K562 (cell line): Measurements from ENCODE around the gene CTSZ. TPM values are rescaled to one million over a fixed set of nuclear protein-coding genes. Genes with fewer than 3 reads are reported as not detected.

Source experiments
- ATAC-seq: fragments of 200-7000 bp; cut with Tn5 transposase; 3 replicates; pipeline ENCODE4 v1.9.1; 2020; ENCODE audit warnings: moderate library complexity
- BruUV-seq: library from RNA; stranded (reverse); fragments of 400-500 nt; replicated peaks from 2 replicates; lab custom pipeline; 2021; lab: Mats Ljungman, UMichigan
- CTCF ChIA-PET: fragments of 300-600 bp; formaldehyde crosslinking; extraction: SDS; loops from one replicate; lab custom pipeline; 2021; ENCODE audit warnings: low intra/inter-chr PET ratio; lab: Yijun Ruan, JAX
- POLR2A ChIA-PET: fragments of 300-600, 350-650 bp; sonication (Branson Sonifier 250); formaldehyde crosslinking; extraction: SDS; loops from one replicate; lab custom pipeline; 2021; ENCODE audit warnings: antibody characterized with exemption, inconsistent platforms; lab: Yijun Ruan, JAX
- DNase-seq, 4 experiments: peaks; one replicate each; pipeline versions ENCODE4 v3.0.0 to v3.0.0-alpha.2; 2011 to 2018; ENCODE audit warnings: low spot score in 3 of 4, mixed read lengths in 3 of 4; ENCODE audit errors: extremely low read depth in 1 of 4
- FAIRE-seq: peaks from 2 replicates; lab custom pipeline; 2011; peaks lifted over from hg19 to GRCh38; lab: Jason Lieb, UNC
- H2AFZ ChIP-seq: 2 replicates; pipeline ENCODE4 v1.6.0; 2011; ENCODE audit warnings: low read depth, low read length, control low read depth, inconsistent platforms
- H3K27ac ChIP-seq: fragments of 200-600 bp; 3 replicates; pipeline ENCODE4 v1.8.0; 2011; ENCODE audit warnings: low read depth, mild to moderate bottlenecking, control low read depth, inconsistent platforms, low read length, moderate library complexity, mixed read lengths; ENCODE audit errors: extremely low read depth
- H3K27me3 ChIP-seq, 2 experiments: fragments of 300-600 bp in 1 of 2; 2 replicates in 1 of 2; 3 replicates in 1 of 2; pipeline versions ENCODE4 v1.6.0 to v1.8.0; 2011; ENCODE audit warnings: inconsistent platforms in 2 of 2, low read length in 2 of 2, mild to moderate bottlenecking in 1 of 2, mixed read lengths in 1 of 2, moderate library complexity in 1 of 2; ENCODE audit not compliant: control insufficient read depth in 2 of 2, insufficient read depth in 2 of 2
- H3K36me3 ChIP-seq: fragments of 300-600 bp; 3 replicates; pipeline ENCODE4 v1.8.0; 2011; ENCODE audit warnings: mild to moderate bottlenecking, low read length, inconsistent platforms; ENCODE audit not compliant: control insufficient read depth, insufficient read depth
- H3K4me1 ChIP-seq, 2 experiments: fragments of 200-600 bp in 1 of 2; replicated peaks in 1 of 2; 2 replicates in 1 of 2; 3 replicates in 1 of 2; pipeline versions ENCODE4 v1.5.1 to v1.8.0; 2011; ENCODE audit warnings: inconsistent platforms in 2 of 2, low read length in 2 of 2, mild to moderate bottlenecking in 1 of 2, mixed read lengths in 1 of 2, moderate library complexity in 1 of 2; ENCODE audit not compliant: control insufficient read depth in 2 of 2, insufficient read depth in 2 of 2
- H3K4me2 ChIP-seq: 2 replicates; pipeline ENCODE4 v1.6.1; 2011; ENCODE audit warnings: low read length, control low read depth, inconsistent platforms, mixed read lengths; ENCODE audit not compliant: insufficient read depth
- H3K4me3 ChIP-seq: fragments of 200-600 bp; sonication (generic), shearing (Covaris generic); 2 replicates; pipeline ENCODE4 v1.5.1; 2016; ENCODE audit warnings: control low read depth, inconsistent platforms
- H3K79me2 ChIP-seq: fragments of 200-600 bp; 3 replicates; pipeline ENCODE4 v1.8.0; 2011; ENCODE audit warnings: low read length, inconsistent platforms; ENCODE audit not compliant: control insufficient read depth, insufficient read depth
- H3K9ac ChIP-seq, 2 experiments: 2 replicates each; pipeline versions ENCODE4 v1.6.0 to v1.6.1; 2011; ENCODE audit warnings: low read depth in 2 of 2, low read length in 2 of 2, control low read depth in 1 of 2, inconsistent platforms in 1 of 2, mild to moderate bottlenecking in 1 of 2, mixed read lengths in 1 of 2; ENCODE audit not compliant: insufficient read depth in 1 of 2
- H3K9me1 ChIP-seq: one replicate; pipeline ENCODE4 v1.6.0; 2011; ENCODE audit warnings: inconsistent platforms, mild to moderate bottlenecking, low read length, moderate library complexity; ENCODE audit not compliant: control insufficient read depth, insufficient read depth
- H3K9me3 ChIP-seq: replicated peaks from 2 replicates; pipeline ENCODE4 v1.5.1; 2011; ENCODE audit warnings: low read depth, low read length, inconsistent platforms; ENCODE audit not compliant: control insufficient read depth, insufficient read depth
- H4K20me1 ChIP-seq: replicated peaks from 2 replicates; pipeline ENCODE4 v1.6.1; 2011; ENCODE audit warnings: low read length, inconsistent platforms, mixed read lengths; ENCODE audit not compliant: control insufficient read depth, insufficient read depth
- ETS2 ChIP-seq: IDR thresholded peaks from 2 replicates; pipeline ENCODE4 v1.6.1; 2016; ENCODE audit warnings: borderline replicate concordance, missing genetic modification characterization, mild to moderate bottlenecking, moderate library complexity, missing compliant biosample characterization; ENCODE audit not compliant: poor library complexity, severe bottlenecking
- MEF2D ChIP-seq: conservative IDR thresholded peaks from 2 replicates; pipeline ENCODE4 v1.6.1; 2016; ENCODE audit warnings: low read depth, missing genetic modification characterization, missing compliant biosample characterization
- ZBTB17 ChIP-seq: fragments of 450-650 bp; formaldehyde crosslinking; IDR thresholded peaks from 2 replicates; pipeline ENCODE4 v1.4.0; 2020; ENCODE audit warnings: mild to moderate bottlenecking
- ZNF740 ChIP-seq, 3 experiments: fragments of 200-800 bp in 1 of 3; sonication (Bioruptor generic) in 1 of 3; sonication (generic) in 1 of 3; formaldehyde crosslinking in 1 of 3; IDR thresholded peaks; 2 replicates each; pipeline versions ENCODE4 v1.6.1 to v1.8.0; 2016 to 2022; ENCODE audit warnings: mild to moderate bottlenecking in 2 of 3, missing compliant biosample characterization in 2 of 3, missing genetic modification characterization in 2 of 3, missing genetic modification reagents in 1 of 3
- WGBS: fragments of 100-300 bp; shearing (Covaris generic); methylation state at CpG from one replicate; pipeline ENCODE4 v1.1.6; 2016; ENCODE audit warnings: low coverage, mixed read lengths; ENCODE audit not compliant: insufficient coverage; ENCODE audit errors: missing lambda C conversion rate; 5-methylcytosine and 5-hydroxymethylcytosine counted together
- in situ Hi-C: fragments of 300-500 bp; cut with MboI; formaldehyde crosslinking; loops from 4 replicates; pipeline ENCODE4 v1.15.0; 2018; ENCODE audit warnings: inconsistent platforms, mixed read lengths
- intact Hi-C: fragments of 100-400 bp; cut with micrococcal nuclease; formaldehyde crosslinking; loops from 2 replicates; pipeline ENCODE4 v1.14.2; 2022
- polyA plus RNA-seq, 8 experiments: library from polyadenylated mRNA; depleted of rRNA in 4 of 8; stranded (reverse) in 5 of 8; unstranded in 3 of 8; fragments of >200 nt; fragmentation: Nextera tagmentation in 2 of 8; fragmentation: Illumina TruSeq in 1 of 8; extraction: Ambion mirVana in 2 of 8; extraction: Trizol in 1 of 8; gene quantifications; 2 replicates each; pipeline versions ENCODE4 v1.2.1 to v1.2.3, GENCODE V29; 2011 to 2014; ENCODE audit warnings: inconsistent platforms in 1 of 8, missing spikeins in 1 of 8
- total RNA-seq, 7 experiments: library from RNA; depleted of rRNA in 6 of 7; stranded (reverse); fragments of >200 nt in 6 of 7; fragmentation: Illumina TruSeq in 2 of 7; extraction: Trizol in 2 of 7; gene quantifications; 2 replicates each; pipeline versions ENCODE4 v1.2.1 to v1.2.3, GENCODE V29; 2011 to 2021; ENCODE audit warnings: low replicate concordance in 1 of 7

CTSZ gene
- total and polyA plus RNA-seq, 9 of the 15 experiments (the other 6 are each of a cell fraction or from before 2014, with no cell fraction given), result 1.6 to 143 (median 82.8) TPM

GRCh38 chr20:59013031-59013951, 6.2 kb upstream of the CTSZ start:
- CTCF ChIA-PET, result no interaction called here

More at GRCh38 chr20:59013031-59013951, 6.2 kb upstream of the CTSZ start:
- H4K20me1 ChIP-seq, result no peaks in the 10 kb centered on the region
- peaks cover 3% of the 10 kb centered on the region; the same call in 1 of the 3 replicates for H3K36me3 ChIP-seq
- H3K27me3 ChIP-seq, result no peaks in the 10 kb centered on the region
- TF ChIP-seq ZBTB17 (CRISPR knock-in tag) (no peak), ETS2 (tag) (no peak), MEF2D (tag) (0 out of 2 replicates have a peak, but pooled peaks have one; percentile 18), ZNF740 (CRISPR knock-in tag; IDR thresholded peaks at IDR 0.05) (no peak), ZNF740 (tag; IDR thresholded peaks at IDR 0.05) (no peak)
- BruUV-seq, result no TSS peak
- peak overlapping the region; percentile 54; the same call in 1 of the 2 replicates for H2AFZ ChIP-seq
- H3K4me2 ChIP-seq, result peak overlapping the region; percentile 44; the same call in 1 of the 2 replicates
- WGBS, result 71% methylated on average over 17 of the region's 17 CpGs
- peaks cover 78 to 88% of the 10 kb centered on the region in 2 experiments for H3K4me1 ChIP-seq
- no peak for DNase-seq
- no peaks in the 10 kb centered on the region for H3K9me1 ChIP-seq
- in situ Hi-C loops (no loop called here), intact Hi-C loops (no loop called here)
- peak overlapping the region in 1 of 2 experiments; percentile 54; a peak in 1 of 4 replicates for H3K9ac ChIP-seq
- no peaks in the 10 kb centered on the region for H3K9me3 ChIP-seq
- no peak for ATAC-seq
- FAIRE-seq, result no peak
- H3K27ac ChIP-seq, result 0 out of 3 replicates have a peak overlapping the region, but pooled peaks have one; percentile 9
- H3K79me2 ChIP-seq, result no peaks in the 10 kb centered on the region
- POLR2A ChIA-PET, result interaction anchor here (1.4 kb wide), 1 partner anchor 19 kb away, joined by 3 read pairs; the partner anchor contains the start of gene ATP5F1E
- H3K4me3 ChIP-seq, result no peak overlapping the region
